ENCODE measurements around the gene LGALS3BP. TPM values are rescaled to one million over a fixed set of nuclear protein-coding genes. Genes with fewer than 3 reads are reported as not detected.

The LGALS3BP gene
- total RNA-seq, 1 experiment from 2014 or later: 69.8 TPM

GRCh38 chr17:79024901-79025737 is 45.4 kb upstream of the LGALS3BP start:
- no peak overlapping the region for H3K4ac ChIP-seq (ENCODE audit: low read depth, low read length)
- WGBS (ENCODE audit: extremely low coverage, insufficient read length, low lambda C conversion rate): no CpG with 5 or more reads among the region's 31 CpGs
- H2AFZ ChIP-seq (ENCODE audit: low read length): no peak overlapping the region
- no peaks in the 10 kb centered on the region for H3K4me1 ChIP-seq (ENCODE audit: insufficient read depth, low read length)
- peak overlapping the region; percentile 89 for H3K4me2 ChIP-seq (ENCODE audit: insufficient read depth, insufficient read length, low read length)
- peaks cover 36% of the 10 kb centered on the region; the same call in 1 of the 2 replicates for H3K27me3 ChIP-seq (ENCODE audit: insufficient read depth, low read length)
- no peak overlapping the region for H3K18ac ChIP-seq (ENCODE audit: insufficient read length, low read depth, low read length)
- H3K9ac ChIP-seq (ENCODE audit: extremely low read depth, insufficient read length, low read length): no peak overlapping the region
- no peak for TF ChIP-seq CTCF (conservative IDR thresholded peaks at IDR 0.05)
- no peaks in the 10 kb centered on the region for H3K79me1 ChIP-seq (ENCODE audit: insufficient read depth, low read depth, low read length, poor library complexity, severe bottlenecking)
- no peak overlapping the region for H3K23ac ChIP-seq (ENCODE audit: insufficient read length, low read depth, low read length)
- no peak overlapping the region for H3K56ac ChIP-seq (ENCODE audit: insufficient read length, low read depth, low read length)
- peaks cover 13% of the 10 kb centered on the region for H3K23me2 ChIP-seq (ENCODE audit: insufficient read length, low read depth, low read length, poor library complexity, severe bottlenecking)
- H3K4me3 Mint-ChIP-seq: peak overlapping the region; percentile 76 to 85
- no peak overlapping the region for H2AK5ac ChIP-seq (ENCODE audit: insufficient read length, low read length)
- H2BK15ac ChIP-seq (ENCODE audit: low read depth, low read length): no peak overlapping the region
- H3K27ac Mint-ChIP-seq: no peak overlapping the region
- H3K9me3 Mint-ChIP-seq: no peaks in the 10 kb centered on the region
- no peak overlapping the region for H4K5ac ChIP-seq (ENCODE audit: insufficient read length, low read depth, low read length)
- H4K20me1 ChIP-seq (ENCODE audit: control insufficient read depth, insufficient read depth, insufficient read length): no peaks in the 10 kb centered on the region
- H2BK12ac ChIP-seq (ENCODE audit: insufficient read length, low read depth, low read length): no peak overlapping the region
- H3K14ac ChIP-seq (ENCODE audit: insufficient read depth, low read length): no peak overlapping the region
- no peaks in the 10 kb centered on the region for H3K79me2 ChIP-seq (ENCODE audit: insufficient read depth, low read length)
- no peak overlapping the region for H2BK120ac ChIP-seq (ENCODE audit: low read depth, low read length, poor library complexity, severe bottlenecking)
- H3K27me3 Mint-ChIP-seq (ENCODE audit: low read depth): peaks cover 100% of the 10 kb centered on the region
- H3T11ph ChIP-seq (ENCODE audit: low read length): no peak overlapping the region
- no peak overlapping the region for H2BK5ac ChIP-seq (ENCODE audit: insufficient read length, low read length)
- no peak overlapping the region for H4K8ac ChIP-seq (replicated peaks; ENCODE audit: insufficient read length, low read depth, low read length)
- H4K91ac ChIP-seq (ENCODE audit: insufficient read length, low read depth, low read length): no peak overlapping the region
- H2BK20ac ChIP-seq (ENCODE audit: low read depth, low read length, poor library complexity, severe bottlenecking): no peak overlapping the region
- H3K36me3 Mint-ChIP-seq (ENCODE audit: insufficient read depth in 1 of 3, low read depth in 3 of 3): no peaks in the 10 kb centered on the region; a peak in 1 of 7 replicates
- peaks cover 10 to 24% of the 10 kb centered on the region in 2 experiments for H3K4me1 Mint-ChIP-seq
- no peak for DNase-seq
- H3K27ac ChIP-seq (ENCODE audit: insufficient read length, low read depth, low read length): no peak overlapping the region
- no peaks in the 10 kb centered on the region for H3K9me3 ChIP-seq (ENCODE audit: control insufficient read depth, low read depth, low read length)
